Measurements from ENCODE around the gene RGL2.

The RGL2 gene

GRCh38 chr6:33279971-33280511 lies 18.7 kb downstream of the RGL2 start:
- H3K4me3 ChIP-seq (ENCODE audit: low read length), result no peak overlapping the region
- TF ChIP-seq CTCF (conservative IDR thresholded peaks at IDR 0.05; ENCODE audit: low read depth, low read length), result peak; percentile 85
- DNase-seq (ENCODE audit: low read depth), result no peak

GRCh38 chr6:33279257-33279695 lies 19.5 kb downstream of the RGL2 start:
- TF ChIP-seq CTCF (conservative IDR thresholded peaks at IDR 0.05; ENCODE audit: low read depth, low read length), result no peak
- no peak for DNase-seq (ENCODE audit: low read depth)
- H3K4me3 ChIP-seq (ENCODE audit: low read length), result no peak overlapping the region

GRCh38 chr6:33278810-33279209 lies 19.9 kb downstream of the RGL2 start:
- H3K4me3 ChIP-seq (ENCODE audit: low read length), result no peak overlapping the region
- TF ChIP-seq CTCF (conservative IDR thresholded peaks at IDR 0.05; ENCODE audit: low read depth, low read length), result no peak
- no peak for DNase-seq (ENCODE audit: low read depth)

GRCh38 chr6:33278392-33278741 lies 20.4 kb downstream of the RGL2 start:
- no peak overlapping the region for H3K4me3 ChIP-seq (ENCODE audit: low read length)
- no peak for TF ChIP-seq CTCF (conservative IDR thresholded peaks at IDR 0.05; ENCODE audit: low read depth, low read length)
- DNase-seq (ENCODE audit: low read depth), result no peak

- TF ChIP-seq CTCF (conservative IDR thresholded peaks at IDR 0.05; ENCODE audit: low read depth, low read length), result no peak
- DNase-seq (ENCODE audit: low read depth), result no peak
- peak overlapping the region; percentile 52 for H3K4me3 ChIP-seq (ENCODE audit: low read length)
Observed at GRCh38 chr6:33277663-33278391, 20.9 kb downstream of the RGL2 start.

GRCh38 chr6:33276864-33277662 lies 21.7 kb downstream of the RGL2 start, which contains the start of gene B3GALT4:
TSS of gene B3GALT4 (plus strand) at chr6:33277123. CDS start at chr6:33277420, 297 bp downstream.
- TF ChIP-seq CTCF (conservative IDR thresholded peaks at IDR 0.05; ENCODE audit: low read depth, low read length), result peak; percentile 51
- H3K4me3 ChIP-seq (ENCODE audit: low read length), result peak within 1 kb of the TSS; percentile 52
- DNase-seq (ENCODE audit: low read depth), result no peak

Measured in retinal pigment epithelial cell (primary cell).